Measurements from ENCODE around the gene SUPT6H. TPM values are rescaled to one million over a fixed set of nuclear protein-coding genes. Genes with fewer than 3 reads are reported as not detected.

The SUPT6H gene
- polyA plus RNA-seq, 1 donor from 2014 or later, result 19.0 TPM

DNA sequence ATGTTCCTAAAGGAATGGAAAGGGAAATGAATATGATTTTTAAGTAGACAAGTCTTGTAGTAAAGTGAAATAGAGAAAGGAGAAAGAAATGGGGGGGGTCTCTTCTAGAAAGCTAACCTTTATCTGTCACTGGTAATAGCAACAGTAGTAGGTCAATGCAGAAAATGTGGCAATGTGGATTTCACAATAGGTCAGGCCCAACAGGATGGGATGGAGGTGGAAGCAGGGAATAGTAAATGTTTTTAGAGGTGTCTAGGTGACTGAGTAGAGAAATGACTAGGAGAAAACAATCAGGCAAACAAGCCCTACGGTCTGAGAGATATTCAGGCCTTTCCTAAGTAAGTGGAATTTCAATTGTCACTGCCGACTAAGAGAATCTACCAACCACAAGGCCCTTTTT lies 42.0 kb upstream of the SUPT6H start (continued):
- TF ChIP-seq, protein P1, sequence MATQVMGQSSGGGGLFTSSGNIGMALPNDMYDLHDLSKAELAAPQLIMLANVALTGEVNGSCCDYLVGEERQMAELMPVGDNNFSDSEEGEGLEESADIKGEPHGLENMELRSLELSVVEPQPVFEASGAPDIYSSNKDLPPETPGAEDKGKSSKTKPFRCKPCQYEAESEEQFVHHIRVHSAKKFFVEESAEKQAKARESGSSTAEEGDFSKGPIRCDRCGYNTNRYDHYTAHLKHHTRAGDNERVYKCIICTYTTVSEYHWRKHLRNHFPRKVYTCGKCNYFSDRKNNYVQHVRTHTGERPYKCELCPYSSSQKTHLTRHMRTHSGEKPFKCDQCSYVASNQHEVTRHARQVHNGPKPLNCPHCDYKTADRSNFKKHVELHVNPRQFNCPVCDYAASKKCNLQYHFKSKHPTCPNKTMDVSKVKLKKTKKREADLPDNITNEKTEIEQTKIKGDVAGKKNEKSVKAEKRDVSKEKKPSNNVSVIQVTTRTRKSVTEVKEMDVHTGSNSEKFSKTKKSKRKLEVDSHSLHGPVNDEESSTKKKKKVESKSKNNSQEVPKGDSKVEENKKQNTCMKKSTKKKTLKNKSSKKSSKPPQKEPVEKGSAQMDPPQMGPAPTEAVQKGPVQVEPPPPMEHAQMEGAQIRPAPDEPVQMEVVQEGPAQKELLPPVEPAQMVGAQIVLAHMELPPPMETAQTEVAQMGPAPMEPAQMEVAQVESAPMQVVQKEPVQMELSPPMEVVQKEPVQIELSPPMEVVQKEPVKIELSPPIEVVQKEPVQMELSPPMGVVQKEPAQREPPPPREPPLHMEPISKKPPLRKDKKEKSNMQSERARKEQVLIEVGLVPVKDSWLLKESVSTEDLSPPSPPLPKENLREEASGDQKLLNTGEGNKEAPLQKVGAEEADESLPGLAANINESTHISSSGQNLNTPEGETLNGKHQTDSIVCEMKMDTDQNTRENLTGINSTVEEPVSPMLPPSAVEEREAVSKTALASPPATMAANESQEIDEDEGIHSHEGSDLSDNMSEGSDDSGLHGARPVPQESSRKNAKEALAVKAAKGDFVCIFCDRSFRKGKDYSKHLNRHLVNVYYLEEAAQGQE (IDR thresholded peaks at IDR 0.05; ENCODE audit: borderline replicate concordance), result no peak

DNA sequence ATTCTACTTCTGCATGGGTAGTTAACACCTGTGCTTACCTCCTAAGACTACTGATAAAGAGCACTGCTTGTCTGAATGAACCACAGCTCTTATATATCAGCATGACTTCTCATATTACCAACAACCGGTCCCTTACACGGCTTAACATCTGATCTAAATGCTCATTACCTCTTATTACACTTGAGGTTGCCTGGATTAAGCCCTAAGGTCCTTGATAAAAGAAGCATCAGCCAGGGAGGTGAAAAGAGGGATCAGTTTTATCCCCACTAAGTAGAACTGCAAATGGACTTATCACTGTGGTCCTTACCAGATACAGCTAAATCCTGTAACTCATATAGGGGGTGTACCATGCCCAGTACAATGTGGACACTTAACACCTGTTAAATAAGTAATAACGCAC lies 39.8 kb upstream of the SUPT6H start:
- H3K79me2 ChIP-seq (replicated peaks; ENCODE audit: insufficient read depth, low read length), result no peaks in the 10 kb centered on the region
- H3K4me3 ChIP-seq (ENCODE audit: low read length), result no peak overlapping the region
- H3K4me2 ChIP-seq (ENCODE audit: low read length), result no peak overlapping the region
- no peak overlapping the region for H2AFZ ChIP-seq (ENCODE audit: low read depth, low read length)
- H3K9me3 ChIP-seq (ENCODE audit: low read length), result no peaks in the 10 kb centered on the region
- H3K9me2 ChIP-seq (ENCODE audit: insufficient read depth, low read length), result no peaks in the 10 kb centered on the region
- H3K27me3 ChIP-seq (ENCODE audit: insufficient read depth, low read depth, low read length), result no peaks in the 10 kb centered on the region
- H3F3A ChIP-seq (ENCODE audit: insufficient read depth, low read length, poor library complexity, severe bottlenecking), result no peaks in the 10 kb centered on the region
- no peak for TF ChIP-seq POLR2AphosphoS5 (IDR thresholded peaks at IDR 0.05)
- no peak for TF ChIP-seq TAF1 (IDR thresholded peaks at IDR 0.05; ENCODE audit: low read depth)
- TF ChIP-seq, protein P2, sequence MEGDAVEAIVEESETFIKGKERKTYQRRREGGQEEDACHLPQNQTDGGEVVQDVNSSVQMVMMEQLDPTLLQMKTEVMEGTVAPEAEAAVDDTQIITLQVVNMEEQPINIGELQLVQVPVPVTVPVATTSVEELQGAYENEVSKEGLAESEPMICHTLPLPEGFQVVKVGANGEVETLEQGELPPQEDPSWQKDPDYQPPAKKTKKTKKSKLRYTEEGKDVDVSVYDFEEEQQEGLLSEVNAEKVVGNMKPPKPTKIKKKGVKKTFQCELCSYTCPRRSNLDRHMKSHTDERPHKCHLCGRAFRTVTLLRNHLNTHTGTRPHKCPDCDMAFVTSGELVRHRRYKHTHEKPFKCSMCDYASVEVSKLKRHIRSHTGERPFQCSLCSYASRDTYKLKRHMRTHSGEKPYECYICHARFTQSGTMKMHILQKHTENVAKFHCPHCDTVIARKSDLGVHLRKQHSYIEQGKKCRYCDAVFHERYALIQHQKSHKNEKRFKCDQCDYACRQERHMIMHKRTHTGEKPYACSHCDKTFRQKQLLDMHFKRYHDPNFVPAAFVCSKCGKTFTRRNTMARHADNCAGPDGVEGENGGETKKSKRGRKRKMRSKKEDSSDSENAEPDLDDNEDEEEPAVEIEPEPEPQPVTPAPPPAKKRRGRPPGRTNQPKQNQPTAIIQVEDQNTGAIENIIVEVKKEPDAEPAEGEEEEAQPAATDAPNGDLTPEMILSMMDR (IDR thresholded peaks at IDR 0.05; ENCODE audit: poor library complexity, severe bottlenecking), result no peak
- no peak for TF ChIP-seq SMC3 (conservative IDR thresholded peaks at IDR 0.05; ENCODE audit: poor library complexity)
- TF ChIP-seq EZH2 (IDR thresholded peaks at IDR 0.05; ENCODE audit: borderline replicate concordance, insufficient read depth, low read length, poor library complexity, severe bottlenecking), result no peak
- no peak for TF ChIP-seq EP300 (conservative IDR thresholded peaks at IDR 0.05; ENCODE audit: poor library complexity, severe bottlenecking)
- TF ChIP-seq, protein P1 (IDR thresholded peaks at IDR 0.05; ENCODE audit: borderline replicate concordance), result no peak
- TF ChIP-seq RAD21 (conservative IDR thresholded peaks at IDR 0.05), result no peak
- no peak for TF ChIP-seq MXI1 (conservative IDR thresholded peaks at IDR 0.05; ENCODE audit: poor library complexity, severe bottlenecking)
- H3K9ac ChIP-seq (ENCODE audit: low read length), result no peak overlapping the region
- H4K20me1 ChIP-seq (ENCODE audit: insufficient read depth), result no peaks in the 10 kb centered on the region
- H3K27ac ChIP-seq (ENCODE audit: low read length), result no peak overlapping the region
- H3K36me3 ChIP-seq (ENCODE audit: insufficient read depth, low read length), result no peaks in the 10 kb centered on the region
